ENCODE measurements around the gene PSD4.

PSD4 gene

DNA sequence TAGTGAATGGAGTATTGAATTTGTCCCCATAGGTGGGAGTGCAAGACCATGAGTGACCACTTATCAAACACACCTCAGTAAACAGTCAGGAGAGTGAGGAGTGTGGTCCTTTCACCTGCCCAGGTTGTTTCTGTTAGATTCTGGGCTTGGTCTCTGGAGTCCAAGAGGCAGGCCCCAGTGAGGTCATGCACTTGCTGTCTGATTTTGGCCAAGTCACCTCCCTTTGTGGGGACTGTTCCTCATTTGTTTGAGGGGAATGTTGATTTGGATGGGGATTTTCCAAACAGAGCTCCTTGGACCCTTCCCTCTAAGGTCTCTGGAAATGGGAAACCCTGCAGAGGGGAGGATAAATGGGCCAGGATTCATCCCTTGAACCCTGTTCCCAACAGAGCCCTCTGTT is 39.1 kb upstream of the PSD4 start:
- H3K4me3 ChIP-seq (ENCODE audit: low read length, poor library complexity, severe bottlenecking): no peak overlapping the region
- no peak for TF ChIP-seq EZH2phosphoT487 (IDR thresholded peaks at IDR 0.05; ENCODE audit: borderline replicate concordance)
- TF ChIP-seq, protein P1, sequence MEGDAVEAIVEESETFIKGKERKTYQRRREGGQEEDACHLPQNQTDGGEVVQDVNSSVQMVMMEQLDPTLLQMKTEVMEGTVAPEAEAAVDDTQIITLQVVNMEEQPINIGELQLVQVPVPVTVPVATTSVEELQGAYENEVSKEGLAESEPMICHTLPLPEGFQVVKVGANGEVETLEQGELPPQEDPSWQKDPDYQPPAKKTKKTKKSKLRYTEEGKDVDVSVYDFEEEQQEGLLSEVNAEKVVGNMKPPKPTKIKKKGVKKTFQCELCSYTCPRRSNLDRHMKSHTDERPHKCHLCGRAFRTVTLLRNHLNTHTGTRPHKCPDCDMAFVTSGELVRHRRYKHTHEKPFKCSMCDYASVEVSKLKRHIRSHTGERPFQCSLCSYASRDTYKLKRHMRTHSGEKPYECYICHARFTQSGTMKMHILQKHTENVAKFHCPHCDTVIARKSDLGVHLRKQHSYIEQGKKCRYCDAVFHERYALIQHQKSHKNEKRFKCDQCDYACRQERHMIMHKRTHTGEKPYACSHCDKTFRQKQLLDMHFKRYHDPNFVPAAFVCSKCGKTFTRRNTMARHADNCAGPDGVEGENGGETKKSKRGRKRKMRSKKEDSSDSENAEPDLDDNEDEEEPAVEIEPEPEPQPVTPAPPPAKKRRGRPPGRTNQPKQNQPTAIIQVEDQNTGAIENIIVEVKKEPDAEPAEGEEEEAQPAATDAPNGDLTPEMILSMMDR (conservative IDR thresholded peaks at IDR 0.05; ENCODE audit: low read length): no peak
- H3K9me2 ChIP-seq (replicated peaks; ENCODE audit: low read depth, low read length): no peaks in the 10 kb centered on the region
- H3K36me3 ChIP-seq (ENCODE audit: insufficient read depth, low read length): no peaks in the 10 kb centered on the region
- H3K9ac ChIP-seq (ENCODE audit: low read depth, low read length, poor library complexity, severe bottlenecking): no peak overlapping the region
- no peak overlapping the region for H3K4me2 ChIP-seq (ENCODE audit: low read depth, low read length, poor library complexity, severe bottlenecking)
- H3K27me3 ChIP-seq (ENCODE audit: insufficient read depth, low read length, poor library complexity, severe bottlenecking): no peaks in the 10 kb centered on the region
- H3K4me1 ChIP-seq (ENCODE audit: insufficient read depth, low read length, poor library complexity, severe bottlenecking): peaks cover 13% of the 10 kb centered on the region
- no peaks in the 10 kb centered on the region for H3F3A ChIP-seq (ENCODE audit: low read depth)
- H3K79me2 ChIP-seq (ENCODE audit: insufficient read depth, low read length): no peaks in the 10 kb centered on the region
- no peak overlapping the region for H2AFZ ChIP-seq (ENCODE audit: low read length)
- H3K9me3 ChIP-seq (ENCODE audit: insufficient read depth, low read depth, low read length): no peaks in the 10 kb centered on the region
- no peaks in the 10 kb centered on the region for H4K20me1 ChIP-seq (ENCODE audit: insufficient read depth, low read length, poor library complexity, severe bottlenecking)

DNA sequence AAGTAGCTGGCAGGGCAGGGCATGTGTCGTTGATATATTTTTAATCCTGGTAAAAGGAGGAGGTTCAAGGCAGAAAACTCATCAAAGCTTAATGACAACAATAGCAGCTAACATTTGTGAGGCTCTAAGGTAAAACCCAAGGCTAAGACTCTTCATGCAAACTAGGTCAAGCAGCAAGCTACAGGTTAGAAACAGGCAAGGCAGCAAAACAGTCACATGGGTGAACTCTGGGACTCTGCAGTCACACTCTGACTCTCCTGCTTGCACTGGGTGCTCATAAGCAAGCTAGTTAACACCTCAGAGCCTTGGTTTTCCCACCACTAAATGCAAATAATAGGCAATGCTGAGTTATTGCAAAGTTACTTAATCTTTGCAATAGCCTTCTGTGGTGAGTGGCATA is 38.5 kb upstream of the PSD4 start:
- Histone ChIP-seq H3K4me2 (ENCODE audit: low read depth, low read length, poor library complexity, severe bottlenecking) (no peak overlapping the region), H3K36me3 (ENCODE audit: insufficient read depth, low read length) (no peaks in the 10 kb centered on the region), H3K9me3 (ENCODE audit: insufficient read depth, low read depth, low read length) (no peaks in the 10 kb centered on the region), H4K20me1 (ENCODE audit: insufficient read depth, low read length, poor library complexity, severe bottlenecking) (no peaks in the 10 kb centered on the region), H3K9ac (ENCODE audit: low read depth, low read length, poor library complexity, severe bottlenecking) (no peak overlapping the region), H3K79me2 (ENCODE audit: insufficient read depth, low read length) (no peaks in the 10 kb centered on the region), H3K4me3 (ENCODE audit: low read length, poor library complexity, severe bottlenecking) (no peak overlapping the region), H3F3A (ENCODE audit: low read depth) (no peaks in the 10 kb centered on the region), H3K9me2 (replicated peaks; ENCODE audit: low read depth, low read length) (no peaks in the 10 kb centered on the region), H2AFZ (ENCODE audit: low read length) (no peak overlapping the region), H3K27me3 (ENCODE audit: insufficient read depth, low read length, poor library complexity, severe bottlenecking) (no peaks in the 10 kb centered on the region), H3K4me1 (ENCODE audit: insufficient read depth, low read length, poor library complexity, severe bottlenecking) (peaks cover 13% of the 10 kb centered on the region)
- TF ChIP-seq, protein P1 (conservative IDR thresholded peaks at IDR 0.05; ENCODE audit: low read length): no peak
- no peak for TF ChIP-seq EZH2phosphoT487 (IDR thresholded peaks at IDR 0.05; ENCODE audit: borderline replicate concordance)

DNA sequence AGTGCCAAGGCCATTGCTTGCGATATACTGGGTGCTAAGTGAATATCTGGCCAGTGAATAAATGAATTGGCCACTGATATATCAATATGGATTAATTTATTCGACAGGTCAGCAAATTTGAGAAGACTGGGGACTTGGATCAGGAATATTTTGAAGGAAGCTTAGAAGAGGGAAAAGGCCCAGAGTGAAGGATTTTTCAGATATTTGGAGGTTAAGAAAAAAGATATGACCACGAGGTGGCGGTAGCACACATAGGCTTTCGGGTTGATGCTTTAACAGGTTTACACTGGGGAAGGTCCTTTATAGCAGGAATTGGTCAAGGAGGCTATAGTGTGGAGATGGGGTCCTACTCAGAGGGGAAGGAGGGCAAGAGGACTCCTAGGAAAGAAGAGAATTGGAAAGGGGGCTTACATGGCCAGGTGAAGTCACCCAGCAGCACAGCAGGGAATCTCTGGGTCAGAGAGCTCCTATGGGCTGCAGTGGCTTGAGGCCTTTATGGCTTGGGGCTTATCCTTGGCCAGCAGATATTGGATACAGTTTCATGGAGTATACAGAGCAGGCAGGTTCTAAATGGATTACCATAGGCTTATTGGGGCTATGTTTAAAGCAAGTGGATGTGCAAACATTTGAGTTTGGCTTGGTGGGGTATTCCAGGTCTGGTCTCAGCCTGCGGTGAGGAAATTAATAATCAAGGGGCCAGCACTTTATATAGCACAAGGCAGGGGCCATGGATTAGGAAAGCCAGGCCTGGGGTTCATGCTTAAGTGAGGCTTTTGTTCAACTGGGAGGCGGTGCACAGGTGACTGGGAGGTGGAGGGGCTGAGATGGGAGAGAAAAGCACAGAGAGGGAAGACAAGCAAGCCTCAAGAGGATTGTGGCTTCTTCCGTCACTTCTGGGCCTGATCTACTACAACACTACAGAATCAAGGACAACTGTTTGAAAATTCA is 36.7 kb upstream of the PSD4 start:
- no peaks in the 10 kb centered on the region for H3K36me3 ChIP-seq (ENCODE audit: insufficient read depth, low read length)
- H3K9me3 ChIP-seq (ENCODE audit: insufficient read depth, low read depth, low read length): no peaks in the 10 kb centered on the region
- no peaks in the 10 kb centered on the region for H3K27me3 ChIP-seq (ENCODE audit: insufficient read depth, low read length, poor library complexity, severe bottlenecking)
- no peaks in the 10 kb centered on the region for H3K79me2 ChIP-seq (ENCODE audit: insufficient read depth, low read length)
- no peaks in the 10 kb centered on the region for H3F3A ChIP-seq (ENCODE audit: low read depth)
- no peak overlapping the region for H3K4me3 ChIP-seq (ENCODE audit: low read length, poor library complexity, severe bottlenecking)
- TF ChIP-seq, protein P1 (conservative IDR thresholded peaks at IDR 0.05; ENCODE audit: low read length): peak; percentile 81
- TF ChIP-seq EZH2phosphoT487 (IDR thresholded peaks at IDR 0.05; ENCODE audit: borderline replicate concordance): no peak
- peaks cover 13% of the 10 kb centered on the region for H3K4me1 ChIP-seq (ENCODE audit: insufficient read depth, low read length, poor library complexity, severe bottlenecking)
- H4K20me1 ChIP-seq (ENCODE audit: insufficient read depth, low read length, poor library complexity, severe bottlenecking): no peaks in the 10 kb centered on the region
- H2AFZ ChIP-seq (ENCODE audit: low read length): no peak overlapping the region; the same call in 1 of the 2 replicates
- no peak overlapping the region for H3K4me2 ChIP-seq (ENCODE audit: low read depth, low read length, poor library complexity, severe bottlenecking)
- H3K9me2 ChIP-seq (replicated peaks; ENCODE audit: low read depth, low read length): no peaks in the 10 kb centered on the region
- no peak overlapping the region for H3K9ac ChIP-seq (ENCODE audit: low read depth, low read length, poor library complexity, severe bottlenecking)

All from Loucy (cell line).